NT2/D1 (cell line): ENCODE results near the gene OBSCN.

Source experiments
- DNase-seq: peaks from one replicate; pipeline ENCODE4 v3.0.0-alpha.2; 2011; ENCODE audit warnings: low read depth, low spot score
- H3K27me3 ChIP-seq: 2 replicates; pipeline ENCODE4 v1.6.0; 2011; ENCODE audit warnings: mild to moderate bottlenecking; ENCODE audit not compliant: insufficient read length, insufficient read depth
- H3K36me3 ChIP-seq: 2 replicates; pipeline ENCODE4 v1.6.1; 2011; ENCODE audit warnings: mild to moderate bottlenecking, low read length, mixed read lengths; ENCODE audit not compliant: insufficient read depth, insufficient read length
- H3K4me1 ChIP-seq: 2 replicates; pipeline ENCODE4 v1.5.1; 2011; ENCODE audit not compliant: insufficient read depth, insufficient read length
- H3K4me3 ChIP-seq: 2 replicates; pipeline ENCODE4 v1.5.1; 2011; ENCODE audit warnings: low read depth; ENCODE audit not compliant: insufficient read length
- H3K9ac ChIP-seq: 2 replicates; pipeline ENCODE4 v1.6.0; 2011; ENCODE audit warnings: low read depth; ENCODE audit not compliant: insufficient read length
- H3K9me3 ChIP-seq: 2 replicates; pipeline ENCODE4 v1.5.1; 2011; ENCODE audit warnings: mild to moderate bottlenecking, low read length; ENCODE audit not compliant: insufficient read depth
- SUZ12 ChIP-seq: IDR thresholded peaks from 2 replicates; pipeline ENCODE4 v1.6.1; 2011; ENCODE audit not compliant: insufficient read length, insufficient read depth; ENCODE audit errors: extremely low read depth
- YY1 ChIP-seq: IDR thresholded peaks from 2 replicates; pipeline ENCODE4 v1.6.1; 2011; ENCODE audit not compliant: insufficient read length, insufficient read depth
- ZNF274 ChIP-seq: IDR thresholded peaks from 2 replicates; pipeline ENCODE4 v1.6.1; 2011; ENCODE audit warnings: mild to moderate bottlenecking, low read depth, low read length

The OBSCN gene

DNA sequence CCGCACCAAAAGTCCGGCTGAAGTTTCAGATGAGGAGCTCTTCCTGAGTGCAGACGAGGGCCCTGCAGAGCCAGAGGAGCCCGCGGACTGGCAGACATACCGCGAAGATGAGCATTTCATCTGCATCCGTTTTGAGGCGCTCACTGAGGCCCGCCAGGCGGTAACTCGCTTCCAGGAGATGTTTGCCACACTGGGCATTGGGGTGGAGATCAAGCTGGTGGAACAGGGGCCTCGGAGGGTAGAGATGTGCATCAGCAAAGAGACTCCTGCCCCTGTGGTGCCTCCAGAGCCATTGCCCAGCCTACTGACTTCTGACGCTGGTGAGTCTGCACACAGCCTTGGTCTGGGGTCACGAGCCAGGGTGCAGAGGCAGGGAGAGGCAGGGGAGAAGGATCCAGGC is 114.1 kb downstream of the OBSCN start:
- no peaks in the 10 kb centered on the region for H3K27me3 ChIP-seq
- H3K9ac ChIP-seq = no peak overlapping the region
- peaks cover 72% of the 10 kb centered on the region for H3K36me3 ChIP-seq
- no peak for TF ChIP-seq YY1
- TF ChIP-seq SUZ12 = no peak
- TF ChIP-seq ZNF274 = no peak
- no peak overlapping the region for H3K4me3 ChIP-seq
- no peak for DNase-seq
- peaks cover 26% of the 10 kb centered on the region for H3K9me3 ChIP-seq
- no peaks in the 10 kb centered on the region for H3K4me1 ChIP-seq

DNA sequence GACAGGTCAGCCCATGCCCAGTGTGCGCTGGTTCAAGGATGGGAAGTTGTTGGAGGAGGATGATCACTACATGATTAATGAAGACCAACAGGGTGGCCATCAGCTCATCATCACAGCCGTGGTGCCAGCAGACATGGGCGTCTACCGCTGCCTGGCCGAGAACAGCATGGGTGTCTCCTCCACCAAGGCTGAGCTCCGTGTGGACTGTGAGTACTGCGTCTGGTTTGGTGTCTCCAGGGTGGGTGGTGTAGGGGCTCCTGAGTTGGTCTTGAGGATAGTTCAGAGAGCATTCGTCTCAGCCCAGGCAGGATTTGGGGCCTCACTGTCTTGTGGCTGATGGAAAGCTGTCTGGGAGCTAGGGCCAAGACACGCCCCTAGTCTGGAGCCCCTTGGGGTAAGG is 115.6 kb downstream of the OBSCN start:
- no peak overlapping the region for H3K4me3 ChIP-seq
- H3K36me3 ChIP-seq = peaks cover 63% of the 10 kb centered on the region
- H3K9me3 ChIP-seq = peaks cover 26% of the 10 kb centered on the region
- H3K4me1 ChIP-seq = no peaks in the 10 kb centered on the region
- no peak for DNase-seq
- TF ChIP-seq YY1 (no peak), SUZ12 (no peak), ZNF274 (no peak)
- H3K9ac ChIP-seq = no peak overlapping the region
- no peaks in the 10 kb centered on the region for H3K27me3 ChIP-seq

DNA sequence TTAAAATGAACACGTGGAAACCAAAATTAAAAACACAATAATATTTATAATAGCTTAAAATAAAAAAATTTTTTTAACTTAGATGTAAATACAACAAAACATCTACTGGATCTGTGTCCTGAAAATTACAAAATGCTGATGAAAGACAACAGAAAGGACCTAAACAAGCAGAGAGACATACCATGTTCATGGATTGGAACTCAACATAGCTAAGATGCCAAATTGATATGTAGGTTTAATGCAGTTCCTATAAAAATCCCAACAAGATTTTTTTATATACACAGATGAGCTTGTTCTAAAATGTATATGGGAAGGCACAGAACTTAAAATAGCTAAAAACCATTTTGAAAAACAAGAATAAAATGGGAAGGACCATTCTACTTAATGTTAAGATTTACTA is 117.4 kb downstream of the OBSCN start:
- no peak overlapping the region for H3K9ac ChIP-seq
- peaks cover 45% of the 10 kb centered on the region for H3K36me3 ChIP-seq
- peaks cover 26% of the 10 kb centered on the region for H3K9me3 ChIP-seq
- H3K4me1 ChIP-seq = no peaks in the 10 kb centered on the region
- no peak overlapping the region for H3K4me3 ChIP-seq
- no peak for DNase-seq
- H3K27me3 ChIP-seq = no peaks in the 10 kb centered on the region
- TF ChIP-seq YY1 = no peak
- TF ChIP-seq ZNF274 = no peak
- TF ChIP-seq SUZ12 = no peak

DNA sequence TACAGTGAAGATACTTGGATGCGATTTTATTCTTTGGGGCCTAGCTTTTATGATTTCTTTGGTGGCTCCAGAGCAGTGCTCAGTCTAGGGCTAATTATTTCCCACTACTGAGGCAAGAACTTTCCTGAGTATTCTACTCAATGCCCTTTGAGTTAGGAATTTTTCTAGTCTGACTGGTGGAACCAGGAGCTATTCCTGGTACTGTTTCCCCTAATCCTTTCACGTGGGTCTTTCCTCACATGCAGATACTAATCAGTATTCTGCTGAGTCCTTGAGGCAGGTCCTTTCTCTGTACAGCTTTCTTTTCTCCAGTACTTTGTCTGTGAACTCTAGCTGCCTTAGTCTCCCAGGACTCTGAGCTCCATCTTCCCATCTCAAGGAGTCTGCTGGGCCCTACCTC is 122.0 kb downstream of the OBSCN start:
- Histone ChIP-seq H3K9ac (no peak overlapping the region), H3K9me3 (peaks cover 9% of the 10 kb centered on the region), H3K36me3 (peaks cover 8% of the 10 kb centered on the region), H3K27me3 (no peaks in the 10 kb centered on the region), H3K4me3 (no peak overlapping the region), H3K4me1 (no peaks in the 10 kb centered on the region)
- DNase-seq = no peak
- TF ChIP-seq ZNF274 (no peak), YY1 (no peak), SUZ12 (no peak)

DNA sequence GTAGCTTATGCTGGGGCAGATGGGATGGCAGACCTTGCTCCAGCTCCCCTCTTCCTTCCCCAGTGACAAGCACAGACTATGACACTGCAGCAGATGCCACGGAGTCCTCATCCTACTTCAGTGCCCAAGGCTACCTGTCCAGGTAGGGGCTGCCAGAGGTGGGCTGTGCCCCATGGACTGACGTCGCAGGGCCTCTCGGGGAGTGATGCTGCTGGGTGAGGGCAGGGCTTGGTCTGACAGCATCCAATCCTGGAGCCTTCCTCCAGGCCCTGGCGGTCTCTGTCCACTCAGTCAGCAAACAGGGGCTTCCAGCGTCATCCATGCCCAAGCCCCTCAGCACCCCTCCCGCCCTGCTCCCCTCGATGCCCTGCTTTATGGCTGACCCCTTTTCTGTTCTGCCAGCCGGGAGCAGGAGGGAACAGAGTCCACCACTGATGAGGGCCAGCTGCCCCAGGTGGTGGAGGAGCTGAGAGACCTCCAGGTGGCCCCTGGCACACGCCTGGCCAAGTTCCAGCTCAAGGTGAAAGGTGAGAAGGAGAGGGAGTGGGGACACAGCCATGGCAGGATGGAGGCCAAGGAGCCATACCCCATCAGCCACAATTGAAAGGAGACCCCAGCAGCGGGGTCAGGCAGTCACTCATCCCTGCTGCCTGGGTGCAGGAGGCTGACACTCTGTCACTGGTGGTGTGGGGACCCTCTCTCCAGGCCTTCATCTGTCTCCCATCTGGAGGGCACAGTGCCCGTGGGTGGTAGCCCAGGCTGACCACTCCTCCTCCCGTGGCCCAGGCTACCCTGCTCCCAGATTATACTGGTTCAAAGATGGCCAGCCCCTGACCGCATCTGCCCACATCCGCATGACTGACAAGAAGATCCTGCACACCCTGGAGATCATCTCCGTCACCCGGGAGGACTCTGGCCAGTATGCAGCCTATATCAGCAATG is 125.2 kb downstream of the OBSCN start:
- Histone ChIP-seq H3K36me3 (peaks cover 15% of the 10 kb centered on the region), H3K9ac (no peak overlapping the region), H3K4me3 (no peak overlapping the region), H3K4me1 (no peaks in the 10 kb centered on the region), H3K27me3 (no peaks in the 10 kb centered on the region), H3K9me3 (no peaks in the 10 kb centered on the region)
- TF ChIP-seq SUZ12 = no peak
- no peak for TF ChIP-seq ZNF274
- no peak for TF ChIP-seq YY1
- DNase-seq = no peak

DNA sequence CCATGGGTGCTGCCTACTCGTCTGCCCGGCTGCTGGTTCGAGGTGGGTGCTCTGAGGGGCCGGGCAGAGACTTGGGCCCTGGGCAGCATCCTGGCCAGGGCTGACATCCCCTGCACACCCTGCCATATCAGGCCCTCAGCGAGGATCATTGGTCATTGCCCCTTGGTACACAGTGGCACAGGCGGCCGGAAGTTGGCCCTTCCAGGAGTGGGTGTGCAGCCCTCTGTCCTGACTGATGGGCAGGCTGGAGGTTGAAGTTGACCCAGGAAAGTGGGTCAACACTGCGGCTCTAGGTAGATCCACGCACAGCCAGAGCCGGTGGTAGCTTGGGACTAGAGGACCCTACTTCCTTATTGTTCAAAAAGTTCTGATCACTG is 125.9 kb downstream of the OBSCN start:
- no peaks in the 10 kb centered on the region for H3K9me3 ChIP-seq
- H3K4me3 ChIP-seq = no peak overlapping the region
- no peak overlapping the region for H3K9ac ChIP-seq
- DNase-seq = no peak
- no peaks in the 10 kb centered on the region for H3K4me1 ChIP-seq
- TF ChIP-seq SUZ12 (no peak), ZNF274 (no peak), YY1 (no peak)
- no peaks in the 10 kb centered on the region for H3K27me3 ChIP-seq
- peaks cover 20% of the 10 kb centered on the region for H3K36me3 ChIP-seq

DNA sequence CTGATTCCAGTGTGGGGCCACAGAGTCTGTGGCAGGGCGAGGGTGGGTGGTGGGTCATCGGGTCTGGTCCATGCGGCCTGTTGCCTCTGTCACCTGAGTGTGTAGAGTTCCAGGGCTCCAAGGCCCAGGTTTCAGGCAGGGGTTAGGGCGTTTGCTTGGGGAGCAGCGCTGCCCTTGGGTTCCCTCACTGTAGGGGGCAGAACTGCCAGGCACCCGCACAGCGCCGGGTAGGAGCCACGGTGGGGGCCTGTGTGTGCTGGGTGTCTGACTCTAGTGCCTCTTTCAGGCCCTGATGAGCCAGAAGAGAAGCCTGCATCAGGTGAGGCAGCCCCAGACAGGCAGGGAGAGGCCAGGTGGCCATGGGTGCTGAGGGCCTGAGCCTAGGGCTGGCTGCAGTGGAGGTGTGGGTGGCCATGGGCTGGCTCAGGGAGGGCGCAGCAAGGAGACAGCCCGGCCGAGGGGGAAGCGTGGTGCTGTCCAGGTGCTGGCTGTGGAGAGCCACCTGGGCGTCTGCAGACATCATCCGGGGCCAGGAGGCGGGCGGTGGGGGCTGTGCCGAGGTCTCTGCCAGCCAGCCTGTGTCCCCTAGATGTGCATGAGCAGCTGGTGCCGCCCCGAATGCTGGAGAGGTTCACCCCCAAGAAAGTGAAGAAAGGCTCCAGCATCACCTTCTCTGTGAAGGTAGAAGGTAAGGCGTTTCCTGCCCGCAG is 126.5 kb downstream of the OBSCN start:
- Histone ChIP-seq H3K27me3 (no peaks in the 10 kb centered on the region), H3K36me3 (peaks cover 26% of the 10 kb centered on the region), H3K4me1 (no peaks in the 10 kb centered on the region), H3K9me3 (no peaks in the 10 kb centered on the region), H3K9ac (no peak overlapping the region), H3K4me3 (no peak overlapping the region)
- no peak for TF ChIP-seq SUZ12
- no peak for TF ChIP-seq ZNF274
- no peak for TF ChIP-seq YY1
- no peak for DNase-seq
